ENCODE measurements around the gene METTL25B. TPM values are rescaled to one million over a fixed set of nuclear protein-coding genes. Genes with fewer than 3 reads are reported as not detected.

The METTL25B gene
- total and polyA plus RNA-seq, 2 donors (not counting 3 experiments of a cell fraction or from before 2014, with no cell fraction given) = 12.8 to 15.0 TPM

DNA sequence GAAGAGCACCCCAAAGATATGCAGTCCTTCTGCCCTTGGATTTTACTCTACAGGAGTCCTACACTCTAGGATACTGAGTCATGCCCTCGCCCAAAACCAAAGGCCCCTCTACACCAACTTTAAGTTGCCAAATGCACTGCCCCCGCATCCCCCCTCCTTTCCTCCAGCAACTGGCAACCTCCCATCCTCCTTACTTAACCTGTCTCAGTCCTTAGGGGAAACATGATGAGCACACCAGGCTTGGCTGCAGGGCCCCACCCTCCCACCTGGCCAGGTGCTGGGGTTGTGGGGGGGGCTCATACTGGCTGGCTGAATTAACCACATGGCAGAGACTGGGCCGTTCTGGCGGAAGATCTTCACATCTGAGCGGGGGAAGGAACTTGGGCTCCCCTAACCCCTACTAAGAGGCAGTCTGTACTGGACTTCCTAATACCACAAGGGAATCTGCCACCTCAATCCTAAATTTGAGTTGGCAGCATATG, 22.0 kb downstream of the METTL25B start:
- peak overlapping the region; percentile 85 for H3K27ac ChIP-seq (ENCODE audit: insufficient read depth, low read depth, low read length)
- BruUV-seq (replicated peaks) = no TSS peak
- dilution Hi-C loops (cut with MboI; ENCODE audit: extremely low pct_ligation_motif_present, low sequenced_read_pairs) = no loop called here
- no peaks in the 10 kb centered on the region for H3K36me3 ChIP-seq (ENCODE audit: control insufficient read depth in 2 of 2, extremely low read depth in 1 of 2, insufficient read depth in 2 of 2, low read length in 2 of 2)
- intact Hi-C loops (cut with micrococcal nuclease) = no loop called here
- H3K9me1 ChIP-seq (replicated peaks; ENCODE audit: control insufficient read depth, extremely low read depth, insufficient read depth, low read length) = no peaks in the 10 kb centered on the region
- H3K9ac ChIP-seq (replicated peaks; ENCODE audit: extremely low read depth, insufficient read depth, low read length) = peak overlapping the region; percentile 69
- FAIRE-seq (no peak), DNase-seq (ENCODE audit: low read depth, low spot score) (peak; percentile 26)
- H3K4me1 ChIP-seq (ENCODE audit: control insufficient read depth, extremely low read depth, insufficient read depth, low read length) = peaks cover 51% of the 10 kb centered on the region
- no peak overlapping the region for H2AFZ ChIP-seq (ENCODE audit: low read depth, low read length)
- TF ChIP-seq POLR2A (IDR thresholded peaks at IDR 0.05; ENCODE audit: low read depth, low read length) = no peak
- TF ChIP-seq GATA2 (IDR thresholded peaks at IDR 0.05; ENCODE audit: insufficient read depth, insufficient read length, low read depth, low read length) = no peak
- TF ChIP-seq, protein P1, sequence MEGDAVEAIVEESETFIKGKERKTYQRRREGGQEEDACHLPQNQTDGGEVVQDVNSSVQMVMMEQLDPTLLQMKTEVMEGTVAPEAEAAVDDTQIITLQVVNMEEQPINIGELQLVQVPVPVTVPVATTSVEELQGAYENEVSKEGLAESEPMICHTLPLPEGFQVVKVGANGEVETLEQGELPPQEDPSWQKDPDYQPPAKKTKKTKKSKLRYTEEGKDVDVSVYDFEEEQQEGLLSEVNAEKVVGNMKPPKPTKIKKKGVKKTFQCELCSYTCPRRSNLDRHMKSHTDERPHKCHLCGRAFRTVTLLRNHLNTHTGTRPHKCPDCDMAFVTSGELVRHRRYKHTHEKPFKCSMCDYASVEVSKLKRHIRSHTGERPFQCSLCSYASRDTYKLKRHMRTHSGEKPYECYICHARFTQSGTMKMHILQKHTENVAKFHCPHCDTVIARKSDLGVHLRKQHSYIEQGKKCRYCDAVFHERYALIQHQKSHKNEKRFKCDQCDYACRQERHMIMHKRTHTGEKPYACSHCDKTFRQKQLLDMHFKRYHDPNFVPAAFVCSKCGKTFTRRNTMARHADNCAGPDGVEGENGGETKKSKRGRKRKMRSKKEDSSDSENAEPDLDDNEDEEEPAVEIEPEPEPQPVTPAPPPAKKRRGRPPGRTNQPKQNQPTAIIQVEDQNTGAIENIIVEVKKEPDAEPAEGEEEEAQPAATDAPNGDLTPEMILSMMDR (IDR thresholded peaks at IDR 0.05; ENCODE audit: extremely low read depth in 1 of 2, insufficient read depth in 1 of 2, low read depth in 1 of 2, low read length in 2 of 2) = no peak
- TF ChIP-seq MYC (IDR thresholded peaks at IDR 0.05; ENCODE audit: low read depth, low read length) = no peak
- no peak for TF ChIP-seq FOS (IDR thresholded peaks at IDR 0.05; ENCODE audit: borderline replicate concordance, insufficient read depth, low read length)
- TF ChIP-seq POLR2AphosphoS5 (IDR thresholded peaks at IDR 0.05; ENCODE audit: insufficient read depth, low read depth, low read length) = peak; percentile 14
- POLR2A ChIA-PET = interaction anchor here (0.6 to 2.3 kb wide), 2 partner anchors 16 to 17 kb away, joined by 8 to 27 read pairs; partner anchors contain the start of gene PRCC
- H3K4me3 ChIP-seq (replicated peaks in 1 of 3; ENCODE audit: insufficient read depth in 1 of 3, low read depth in 1 of 3, low read length in 3 of 3) = peak overlapping the region; percentile 88 to 94 (median 92)
- H4K20me1 ChIP-seq (replicated peaks; ENCODE audit: control insufficient read depth, extremely low read depth, insufficient read depth, low read length) = no peaks in the 10 kb centered on the region
- H3K9me3 ChIP-seq (replicated peaks; ENCODE audit: control insufficient read depth, insufficient read depth, low read length) = no peaks in the 10 kb centered on the region
- CTCF ChIA-PET = interaction anchor here (1.3 to 3.9 kb wide), 2 partner anchors 9 to 23 kb away, joined by 4 to 49 read pairs; partner anchors contain the start of genes ISG20L2, METTL25B and MRPL24
- peaks cover 68% of the 10 kb centered on the region for H3K79me2 ChIP-seq (ENCODE audit: control insufficient read depth, insufficient read depth, low read length)
- H3K4me2 ChIP-seq (ENCODE audit: insufficient read depth, low read length) = peak overlapping the region; percentile 76
- no peaks in the 10 kb centered on the region for H3K27me3 ChIP-seq (ENCODE audit: control insufficient read depth in 2 of 2, insufficient read depth in 2 of 2, low read length in 2 of 2)

Data from endothelial cell of umbilical vein (primary cell).